ENCODE results near the gene PRSS1.
"Not testable (repeated sequence)": the region's sequence is repeated elsewhere in the genome, so short reads cannot be mapped to it uniquely, and the experiment has no call there.

Gene PRSS1

DNA sequence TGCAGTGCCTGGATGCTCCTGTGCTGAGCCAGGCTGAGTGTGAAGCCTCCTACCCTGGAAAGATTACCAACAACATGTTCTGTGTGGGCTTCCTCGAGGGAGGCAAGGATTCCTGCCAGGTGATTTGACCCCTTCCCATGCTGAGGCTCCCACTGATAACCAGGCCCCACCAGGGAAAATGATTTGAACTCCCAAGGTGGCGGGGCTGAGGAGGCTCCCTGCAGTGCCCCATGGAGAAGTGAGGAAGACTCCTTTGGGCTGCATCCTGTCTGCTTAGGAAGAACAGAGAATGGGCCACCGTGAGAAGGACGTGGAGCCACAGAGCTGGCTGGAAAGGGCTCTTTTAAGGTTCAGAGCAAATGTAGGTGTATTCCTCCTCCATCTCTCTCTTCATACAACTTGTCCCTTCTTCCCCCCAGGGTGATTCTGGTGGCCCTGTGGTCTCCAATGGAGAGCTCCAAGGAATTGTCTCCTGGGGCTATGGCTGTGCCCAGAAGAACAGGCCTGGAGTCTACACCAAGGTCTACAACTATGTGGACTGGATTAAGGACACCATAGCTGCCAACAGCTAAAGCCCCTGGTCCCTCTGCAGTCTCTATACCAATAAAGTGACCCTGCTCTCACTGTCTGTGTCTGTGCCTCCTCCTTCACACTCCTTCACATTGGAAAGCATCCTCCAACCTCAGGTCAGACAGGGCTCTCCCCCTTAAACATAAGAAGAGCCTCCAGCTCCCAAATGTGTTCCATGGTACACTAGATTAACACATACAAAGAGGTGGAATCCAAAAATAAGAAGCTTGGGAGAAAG, 24.9 kb downstream of the PRSS1 start:
- DNase-seq: no peak

DNA sequence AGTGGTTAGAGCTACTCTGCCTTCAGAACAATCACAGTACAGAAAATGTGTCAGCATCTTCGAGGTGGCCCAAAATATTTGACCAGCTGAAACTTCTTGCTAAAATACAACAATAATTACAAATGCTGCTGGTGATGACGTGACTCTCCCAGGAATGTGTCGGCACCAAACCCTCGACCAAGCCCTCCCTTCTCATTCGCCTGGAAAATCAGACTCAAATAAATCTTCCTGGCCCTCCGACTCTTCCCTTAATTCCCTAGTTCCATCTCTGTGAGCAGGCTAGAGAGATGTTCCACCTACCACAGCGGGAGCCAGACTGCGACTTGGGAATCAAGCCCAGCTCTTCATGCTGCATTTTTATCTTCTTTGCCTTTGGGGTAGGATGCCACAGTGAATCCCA, 25.6 kb downstream of the PRSS1 start:
- no peak for DNase-seq

DNA sequence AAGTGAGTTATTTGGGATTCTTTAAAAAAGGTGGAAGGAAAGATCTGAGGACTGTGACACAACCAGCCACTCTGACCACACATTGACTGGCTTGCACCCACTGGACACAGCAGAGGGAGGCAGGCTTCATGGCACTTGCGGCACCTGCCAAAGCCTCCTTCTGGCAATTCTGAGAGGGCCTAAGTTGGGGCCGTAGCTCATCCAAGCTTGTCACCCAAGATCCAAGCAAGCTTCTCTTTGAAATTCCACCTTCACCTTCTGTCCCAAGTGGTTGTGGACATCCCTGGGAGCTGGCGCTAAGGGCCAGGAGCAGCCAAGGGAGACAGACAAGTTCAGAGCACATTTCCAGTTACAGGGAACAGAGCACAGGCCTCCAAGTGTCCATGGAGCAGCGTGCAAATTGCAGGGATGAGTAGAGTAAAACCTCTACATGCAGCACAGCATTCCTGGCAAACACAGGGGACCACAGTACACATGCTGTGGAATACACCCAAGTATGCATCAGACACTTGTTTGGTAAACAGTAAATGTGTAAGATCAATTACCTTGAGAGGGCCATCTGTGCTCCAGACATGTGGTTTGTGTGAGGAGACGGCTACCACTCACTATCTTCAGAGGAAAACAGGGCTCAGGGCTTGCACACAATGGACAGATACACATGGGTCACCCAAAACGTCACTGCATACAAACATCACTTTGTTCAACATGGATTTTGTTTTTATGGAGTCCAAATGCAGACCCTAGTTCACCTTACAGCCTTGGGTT, 26.3 kb downstream of the PRSS1 start:
- not testable (repeated sequence) for DNase-seq

DNA sequence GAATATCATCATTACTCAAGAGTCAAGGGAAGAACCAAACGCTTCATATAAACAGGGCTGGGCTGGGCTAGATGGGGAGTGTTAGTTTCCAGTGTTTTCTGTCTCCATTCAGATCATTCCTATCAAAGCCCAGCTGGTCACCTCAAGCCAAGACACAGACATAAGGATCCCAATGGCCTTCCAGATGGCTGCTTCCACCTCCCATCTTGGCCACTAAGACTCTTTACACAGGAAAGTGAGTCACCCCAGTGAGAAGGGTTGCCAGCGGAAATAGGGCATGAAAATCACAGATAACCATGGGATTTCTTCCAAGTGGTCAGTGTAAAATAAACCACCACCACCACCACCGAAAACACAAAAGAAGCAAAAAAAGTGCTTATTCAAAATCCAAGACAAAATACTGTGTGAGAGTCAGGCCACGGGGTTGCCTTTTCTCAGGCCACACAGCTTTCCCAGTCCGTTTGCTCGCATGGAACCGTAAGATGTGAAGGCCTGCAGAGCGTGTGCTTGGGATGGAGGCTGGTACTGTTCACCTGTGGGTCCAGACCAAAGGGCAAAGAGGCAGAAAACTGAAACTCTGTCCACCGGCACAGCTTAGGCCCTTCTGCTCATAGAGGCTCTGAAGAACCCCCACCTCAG, 27.1 kb downstream of the PRSS1 start:
- DNase-seq: no peak

DNA sequence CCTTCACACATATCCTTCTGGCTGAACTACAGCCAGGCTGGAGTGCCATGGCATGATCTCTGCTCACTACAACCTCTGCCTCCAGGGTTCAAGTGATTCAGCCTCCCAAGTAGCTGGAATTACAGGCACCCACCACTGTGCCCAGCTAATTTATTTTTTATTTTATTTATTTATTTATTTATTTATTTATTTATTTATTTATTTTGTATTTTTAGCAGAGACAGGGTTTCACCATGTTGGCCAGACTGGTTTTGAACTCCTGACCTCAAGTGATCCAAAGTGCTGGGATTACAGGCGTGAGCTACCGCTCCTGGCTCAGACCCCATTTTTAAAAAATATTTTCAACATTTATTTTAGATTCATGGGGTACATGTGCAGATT, 27.6 kb downstream of the PRSS1 start:
- DNase-seq: not testable (repeated sequence)

DNA sequence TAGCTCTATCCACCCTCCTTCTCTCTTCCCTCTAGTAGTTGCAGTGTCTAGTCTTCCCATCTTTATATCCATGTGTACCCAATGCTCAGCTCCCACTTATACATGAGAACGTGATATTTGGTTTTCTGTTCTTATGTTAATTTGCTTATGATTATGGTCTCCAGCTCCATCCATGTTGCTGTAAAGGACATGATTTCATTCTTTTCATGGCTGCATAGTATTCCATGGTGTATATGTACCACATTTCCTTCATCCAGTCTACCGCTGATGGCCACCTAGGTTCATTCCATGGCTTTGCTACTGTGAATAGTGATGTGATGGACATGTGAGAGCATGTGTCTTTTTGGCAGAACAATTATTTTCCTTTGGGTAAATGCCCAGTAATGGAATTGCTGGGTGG, 28.0 kb downstream of the PRSS1 start:
- DNase-seq: no peak

DNA sequence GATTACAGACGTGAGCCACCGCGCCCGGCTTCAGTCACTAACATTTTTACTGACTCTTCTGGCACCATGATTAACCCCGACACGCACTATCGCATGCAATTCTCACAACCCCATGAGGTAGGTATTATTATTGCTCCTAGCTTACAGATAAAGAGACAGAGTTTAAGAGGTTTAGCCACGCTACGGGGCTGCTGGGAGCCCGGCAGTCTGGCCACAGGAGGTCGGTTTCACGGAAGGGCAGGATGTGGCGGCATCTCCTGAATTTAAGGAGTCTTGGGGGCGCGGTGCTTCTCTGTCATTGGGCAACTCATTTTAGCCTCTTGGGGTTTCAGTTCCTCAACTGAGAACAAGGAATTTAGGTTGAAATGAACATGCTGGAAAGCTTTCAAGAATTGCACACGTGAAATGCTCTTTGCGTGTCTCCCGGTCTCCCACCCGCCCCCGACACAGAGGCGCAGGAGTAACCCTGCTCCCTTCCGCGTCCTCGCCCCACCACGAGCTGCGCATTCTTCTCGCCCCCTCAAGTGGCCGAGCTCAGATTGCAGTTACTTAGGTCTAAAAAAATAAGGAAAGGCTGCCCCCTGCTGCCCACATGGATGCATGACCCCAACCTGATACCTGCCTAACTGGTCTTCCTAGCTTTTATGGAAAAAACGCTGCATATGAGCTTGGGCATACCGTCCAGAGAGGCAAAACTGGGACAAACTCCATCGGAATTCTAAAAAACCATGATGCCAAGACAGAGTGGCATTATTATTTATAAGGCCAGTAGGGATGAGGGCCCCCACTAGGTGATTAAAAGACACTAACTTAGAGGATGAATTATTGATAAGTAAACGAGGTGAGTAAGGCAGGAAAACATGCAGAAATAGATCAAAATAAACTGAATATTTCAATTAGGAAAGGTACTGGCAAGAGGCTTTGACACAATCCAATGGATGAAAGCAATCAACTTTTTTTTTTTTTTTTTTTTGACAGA, 33.9 kb downstream of the PRSS1 start:
- DNase-seq: peak; percentile 83

DNA sequence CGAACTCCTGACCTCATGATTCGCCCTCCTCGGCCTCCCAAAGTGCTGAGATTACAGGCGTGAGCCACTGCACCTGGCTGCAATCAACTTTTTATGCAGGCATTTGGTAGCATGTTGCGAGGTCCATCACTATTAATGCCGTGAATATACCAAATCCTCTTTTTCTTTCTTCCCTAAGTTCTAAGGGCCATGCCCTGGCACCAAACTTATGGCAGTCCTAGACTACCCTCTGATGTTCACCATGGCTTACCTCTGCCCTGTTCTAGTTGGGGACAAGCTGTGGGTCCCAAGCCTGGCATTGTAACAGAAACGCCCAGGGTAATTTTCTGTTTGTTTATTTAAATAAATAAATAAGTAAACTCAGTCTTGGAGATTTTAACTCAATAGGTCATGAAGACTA, 34.8 kb downstream of the PRSS1 start:
- DNase-seq: no peak

DNA sequence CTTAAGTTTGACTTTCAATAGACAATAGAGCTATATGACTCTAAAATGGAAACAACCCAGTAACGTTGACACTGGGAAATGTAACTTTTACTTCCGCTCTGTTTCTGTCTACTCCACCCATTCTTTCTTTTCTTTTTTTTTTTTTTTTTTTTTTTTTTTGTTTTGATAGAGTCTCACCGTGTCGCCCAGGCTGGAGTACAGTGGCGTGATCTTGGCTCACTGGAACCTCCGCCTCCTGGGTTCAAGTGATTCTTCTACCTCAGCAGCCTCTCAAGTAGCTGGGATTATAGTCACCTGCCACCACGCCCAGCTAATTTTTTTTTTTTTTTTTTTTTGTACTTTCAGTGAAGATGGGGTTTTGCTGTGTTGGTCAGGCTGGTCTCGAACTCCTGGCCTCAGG, 35.4 kb downstream of the PRSS1 start:
- DNase-seq: no peak

DNA sequence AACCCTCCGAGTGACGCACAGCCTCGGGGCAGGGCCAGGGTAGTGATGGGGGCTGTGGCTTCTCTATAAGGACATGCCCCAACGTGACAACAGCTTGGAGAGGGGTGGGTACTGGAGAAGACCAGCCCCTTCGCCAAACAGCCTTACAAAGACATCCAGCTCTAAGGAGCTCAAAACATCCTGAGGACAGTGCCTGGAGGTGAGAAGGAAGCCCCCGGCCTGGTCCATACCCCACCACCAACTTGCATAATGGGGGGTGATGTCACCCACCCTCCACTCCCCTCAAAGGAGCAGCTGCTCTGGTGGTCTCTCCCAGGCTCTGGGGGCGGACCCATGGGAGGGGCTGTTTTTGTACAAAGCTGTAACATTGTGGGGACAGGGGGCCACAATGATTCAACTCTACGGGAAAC, 36.6 kb downstream of the PRSS1 start:
- no peak for DNase-seq

DNA sequence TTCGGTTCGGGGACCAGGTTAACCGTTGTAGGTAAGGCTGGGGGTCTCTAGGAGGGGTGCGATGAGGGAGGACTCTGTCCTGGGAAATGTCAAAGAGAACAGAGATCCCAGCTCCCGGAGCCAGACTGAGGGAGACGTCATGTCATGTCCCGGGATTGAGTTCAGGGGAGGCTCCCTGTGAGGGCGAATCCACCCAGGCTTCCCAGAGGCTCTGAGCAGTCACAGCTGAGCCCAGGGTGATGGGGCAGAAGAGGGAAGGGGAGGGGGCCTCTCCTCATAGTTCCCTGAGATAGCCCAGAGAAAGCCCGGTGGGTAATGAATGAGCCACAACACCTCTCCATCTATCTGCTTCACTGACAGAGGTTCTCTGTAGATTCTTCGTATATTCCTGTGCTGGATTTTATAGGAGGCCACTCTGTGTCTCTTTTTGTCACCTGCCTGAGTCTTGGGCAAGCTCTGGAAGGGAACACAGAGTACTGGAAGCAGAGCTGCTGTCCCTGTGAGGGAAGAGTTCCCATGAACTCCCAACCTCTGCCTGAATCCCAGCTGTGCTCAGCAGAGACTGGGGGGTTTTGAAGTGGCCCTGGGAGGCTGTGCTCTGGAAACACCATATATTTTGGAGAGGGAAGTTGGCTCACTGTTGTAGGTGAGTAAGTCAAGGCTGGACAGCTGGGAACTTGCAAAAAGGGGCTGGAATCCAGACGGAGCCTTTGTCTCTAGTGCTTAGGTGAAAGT, 37.9 kb downstream of the PRSS1 start:
- DNase-seq: no peak

DNA sequence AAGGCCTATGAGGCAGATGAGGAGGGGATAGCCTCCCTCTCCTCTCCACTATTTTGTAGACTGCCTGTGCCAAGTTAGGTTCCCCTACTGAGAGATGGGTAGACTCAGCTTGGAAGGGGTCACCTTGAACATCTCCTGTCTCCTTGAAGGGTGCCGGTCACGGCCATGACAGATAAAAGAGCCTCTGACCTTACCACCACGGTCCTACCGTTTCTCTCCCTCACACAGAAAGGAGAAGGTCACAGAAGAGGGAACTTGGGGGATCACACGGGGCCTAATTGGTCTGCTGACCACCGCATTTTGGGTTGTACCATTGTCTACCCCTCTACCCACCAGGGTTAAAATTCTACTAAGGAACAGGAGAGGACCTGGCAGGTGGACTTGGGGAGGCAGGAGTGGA, 38.5 kb downstream of the PRSS1 start:
- DNase-seq: no peak

DNA sequence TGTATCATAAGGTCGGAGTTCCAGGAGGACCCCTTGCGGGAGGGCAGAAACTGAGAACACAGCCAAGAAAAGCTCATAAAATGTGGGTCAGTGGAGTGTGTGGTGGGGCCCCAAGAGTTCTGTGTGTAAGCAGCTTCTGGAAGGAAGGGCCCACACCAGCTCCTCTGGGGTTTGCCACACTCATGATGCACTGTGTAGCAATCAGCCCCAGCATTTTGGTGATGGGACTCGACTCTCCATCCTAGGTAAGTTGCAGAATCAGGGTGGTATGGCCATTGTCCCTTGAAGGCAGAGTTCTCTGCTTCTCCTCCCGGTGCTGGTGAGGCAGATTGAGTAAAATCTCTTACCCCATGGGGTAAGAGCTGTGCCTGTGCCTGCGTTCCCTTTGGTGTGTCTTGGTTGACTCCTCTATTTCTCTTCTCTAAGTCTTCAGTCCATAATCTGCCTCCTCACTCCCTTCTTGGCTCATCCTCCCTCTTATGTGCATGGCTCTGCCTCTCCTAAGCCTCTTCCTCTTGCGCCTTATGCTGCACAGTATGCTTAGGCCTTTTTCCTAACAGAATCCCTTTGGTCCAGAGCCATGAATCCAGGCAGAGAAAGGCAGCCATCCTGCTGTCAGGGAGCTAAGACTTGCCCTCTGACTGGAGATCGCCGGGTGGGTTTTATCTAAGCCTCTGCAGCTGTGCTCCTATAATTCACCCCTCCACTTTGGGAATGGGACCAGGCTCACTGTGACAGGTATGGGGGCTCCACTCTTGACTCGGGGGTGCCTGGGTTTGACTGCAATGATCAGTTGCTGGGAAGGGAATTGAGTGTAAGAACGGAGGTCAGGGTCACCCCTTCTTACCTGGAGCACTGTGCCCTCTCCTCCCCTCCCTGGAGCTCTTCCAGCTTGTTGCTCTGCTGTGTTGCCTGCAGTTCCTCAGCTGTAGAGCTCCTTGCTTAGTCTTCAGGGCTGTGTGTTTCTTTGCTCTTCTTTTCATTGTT, 39.3 kb downstream of the PRSS1 start:
- no peak for DNase-seq

DNA sequence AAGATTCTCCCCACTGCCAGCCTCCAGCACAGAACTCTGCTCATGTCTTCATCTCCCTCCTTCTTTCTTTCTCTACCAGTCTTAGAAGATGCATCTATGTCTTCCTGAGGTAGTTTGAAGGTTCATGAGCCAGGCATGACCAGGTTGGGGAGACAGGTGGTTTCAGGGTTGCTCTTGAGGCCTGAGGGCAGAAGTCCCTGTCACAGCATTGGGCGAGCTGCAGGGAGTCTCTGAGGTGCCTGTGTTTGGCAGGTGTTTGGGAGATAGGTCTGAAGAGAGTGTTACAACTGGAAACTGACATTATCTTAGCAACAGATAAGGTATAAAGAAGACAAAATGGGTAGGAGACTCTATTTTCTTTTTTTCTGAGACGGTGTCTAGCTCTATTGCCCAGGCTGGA, 40.2 kb downstream of the PRSS1 start:
- DNase-seq: no peak

DNA sequence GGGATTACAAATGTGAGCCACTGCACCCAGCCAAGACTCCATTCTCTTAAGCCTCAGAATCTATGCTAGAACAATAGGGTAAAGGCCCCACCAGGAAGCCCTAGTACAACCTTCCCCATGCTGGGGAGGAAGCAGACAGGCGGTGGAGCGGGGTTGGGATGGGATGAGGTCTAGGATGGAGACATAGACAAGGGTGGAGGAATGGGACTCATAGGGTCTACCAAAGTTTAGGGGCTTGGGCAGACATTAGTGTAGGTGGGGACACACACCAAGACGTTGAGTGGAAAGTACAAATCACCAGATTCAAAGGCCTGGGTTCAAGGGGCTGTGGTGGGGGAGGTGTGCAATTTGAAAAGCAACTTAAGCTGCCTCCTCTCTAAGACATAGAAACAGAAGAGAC, 40.8 kb downstream of the PRSS1 start:
- no peak for DNase-seq

DNA sequence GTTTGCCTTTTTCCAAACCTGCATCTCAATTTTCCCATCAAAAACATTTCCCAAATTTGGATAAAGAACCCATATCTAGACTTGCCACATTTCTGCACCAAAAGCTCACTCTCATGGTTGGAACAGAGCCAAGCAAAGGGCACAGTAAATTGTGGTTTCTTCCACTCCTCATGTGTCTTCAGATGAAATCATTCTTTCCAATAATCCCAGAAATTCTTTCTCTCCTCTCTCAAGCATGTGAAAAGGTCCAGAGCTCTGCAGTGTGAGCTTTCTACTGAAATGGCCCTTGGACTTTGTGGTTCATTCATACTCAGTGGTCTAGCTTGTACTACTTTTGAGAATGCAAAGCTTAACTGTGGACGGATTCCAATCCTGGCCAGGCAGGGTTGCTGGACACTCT, 41.3 kb downstream of the PRSS1 start:
- peak; percentile 1 for DNase-seq

DNA sequence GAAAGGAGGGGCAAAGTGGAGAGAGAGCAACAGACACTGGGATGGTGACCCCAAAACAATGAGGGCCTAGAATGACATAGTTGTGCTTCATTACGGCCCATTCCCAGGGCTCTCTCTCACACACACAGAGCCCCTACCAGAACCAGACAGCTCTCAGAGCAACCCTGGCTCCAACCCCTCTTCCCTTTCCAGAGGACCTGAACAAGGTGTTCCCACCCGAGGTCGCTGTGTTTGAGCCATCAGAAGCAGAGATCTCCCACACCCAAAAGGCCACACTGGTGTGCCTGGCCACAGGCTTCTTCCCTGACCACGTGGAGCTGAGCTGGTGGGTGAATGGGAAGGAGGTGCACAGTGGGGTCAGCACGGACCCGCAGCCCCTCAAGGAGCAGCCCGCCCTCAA, 42.2 kb downstream of the PRSS1 start:
- DNase-seq: no peak

DNA sequence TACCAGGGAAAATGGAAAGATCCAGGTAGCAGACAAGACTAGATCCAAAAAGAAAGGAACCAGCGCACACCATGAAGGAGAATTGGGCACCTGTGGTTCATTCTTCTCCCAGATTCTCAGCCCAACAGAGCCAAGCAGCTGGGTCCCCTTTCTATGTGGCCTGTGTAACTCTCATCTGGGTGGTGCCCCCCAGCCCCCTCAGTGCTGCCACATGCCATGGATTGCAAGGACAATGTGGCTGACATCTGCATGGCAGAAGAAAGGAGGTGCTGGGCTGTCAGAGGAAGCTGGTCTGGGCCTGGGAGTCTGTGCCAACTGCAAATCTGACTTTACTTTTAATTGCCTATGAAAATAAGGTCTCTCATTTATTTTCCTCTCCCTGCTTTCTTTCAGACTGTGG, 42.9 kb downstream of the PRSS1 start:
- no peak for DNase-seq

DNA sequence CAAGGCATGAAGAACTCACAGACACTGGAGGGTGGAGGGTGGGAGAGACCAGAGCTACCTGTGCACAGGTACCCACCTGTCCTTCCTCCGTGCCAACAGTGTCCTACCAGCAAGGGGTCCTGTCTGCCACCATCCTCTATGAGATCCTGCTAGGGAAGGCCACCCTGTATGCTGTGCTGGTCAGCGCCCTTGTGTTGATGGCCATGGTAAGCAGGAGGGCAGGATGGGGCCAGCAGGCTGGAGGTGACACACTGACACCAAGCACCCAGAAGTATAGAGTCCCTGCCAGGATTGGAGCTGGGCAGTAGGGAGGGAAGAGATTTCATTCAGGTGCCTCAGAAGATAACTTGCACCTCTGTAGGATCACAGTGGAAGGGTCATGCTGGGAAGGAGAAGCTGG, 43.3 kb downstream of the PRSS1 start:
- DNase-seq: no peak

DNA sequence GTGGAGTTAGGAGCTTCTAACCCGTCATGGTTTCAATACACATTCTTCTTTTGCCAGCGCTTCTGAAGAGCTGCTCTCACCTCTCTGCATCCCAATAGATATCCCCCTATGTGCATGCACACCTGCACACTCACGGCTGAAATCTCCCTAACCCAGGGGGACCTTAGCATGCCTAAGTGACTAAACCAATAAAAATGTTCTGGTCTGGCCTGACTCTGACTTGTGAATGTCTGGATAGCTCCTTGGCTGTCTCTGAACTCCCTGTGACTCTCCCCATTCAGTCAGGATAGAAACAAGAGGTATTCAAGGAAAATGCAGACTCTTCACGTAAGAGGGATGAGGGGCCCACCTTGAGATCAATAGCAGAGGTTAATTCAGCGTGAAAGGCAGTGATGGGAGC, 43.9 kb downstream of the PRSS1 start:
- DNase-seq: no peak

DNA sequence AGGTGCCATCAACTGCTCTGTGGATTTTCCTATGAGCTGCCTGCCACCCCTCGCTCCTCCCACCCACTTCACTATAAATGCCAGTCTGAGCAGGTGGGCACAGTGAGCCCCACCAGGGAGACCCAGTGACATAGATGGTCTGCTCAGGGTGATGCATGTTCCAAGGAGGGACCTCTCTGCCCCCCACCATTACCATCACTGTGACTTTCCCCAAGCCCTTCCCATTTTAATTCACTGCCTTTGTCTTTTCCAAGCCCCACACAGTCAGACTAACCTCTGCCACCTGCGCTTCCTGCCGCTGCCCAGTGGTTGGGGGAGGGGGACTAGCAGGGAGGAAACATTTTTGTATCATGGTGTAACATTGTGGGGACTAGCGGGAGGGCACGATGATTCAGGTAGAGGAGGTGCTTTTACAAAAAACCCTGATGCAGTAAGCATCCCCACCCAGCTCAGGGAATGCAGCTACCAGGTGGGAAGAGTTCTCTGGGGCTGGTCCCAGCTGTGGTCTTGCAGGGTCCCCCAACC, 46.1 kb downstream of the PRSS1 start:
- no peak for DNase-seq
